Measurements from ENCODE around the gene ADGRE2. TPM values are rescaled to one million over a fixed set of nuclear protein-coding genes. Genes with fewer than 3 reads are reported as not detected.
"Not testable (repeated sequence)": the region's sequence is repeated elsewhere in the genome, so short reads cannot be mapped to it uniquely, and the experiment has no call there.

ADGRE2 gene
- total RNA-seq, 1 donor from 2014 or later, result not detected

- DNase-seq (ENCODE audit: low spot score in 2 of 2, unreplicated experiment in 2 of 2), result no peak
- Mint-ChIP-seq H3K27me3 (ENCODE audit: low read depth) (no peaks in the 10 kb centered on the region), H3K27ac (no peak overlapping the region), H3K9me3 (peaks cover 58% of the 10 kb centered on the region), H3K4me3 (no peak overlapping the region), H3K36me3 (no peaks in the 10 kb centered on the region), H3K4me1 (no peaks in the 10 kb centered on the region)
- TF ChIP-seq CTCF (IDR thresholded peaks at IDR 0.05; ENCODE audit: unreplicated experiment), result no peak
Measured at GRCh38 chr19:14809272-14810057, 31.1 kb upstream of the ADGRE2 start.

GRCh38 chr19:14804765-14805164 is 26.4 kb upstream of the ADGRE2 start:
- H3K36me3 Mint-ChIP-seq, result no peaks in the 10 kb centered on the region
- no peak for TF ChIP-seq CTCF (IDR thresholded peaks at IDR 0.05; ENCODE audit: unreplicated experiment)
- H3K4me3 Mint-ChIP-seq, result no peak overlapping the region
- no peak for DNase-seq (ENCODE audit: low spot score in 2 of 2, unreplicated experiment in 2 of 2)
- H3K27ac Mint-ChIP-seq, result no peak overlapping the region
- peaks cover 59% of the 10 kb centered on the region for H3K9me3 Mint-ChIP-seq
- H3K4me1 Mint-ChIP-seq, result no peaks in the 10 kb centered on the region
- H3K27me3 Mint-ChIP-seq (ENCODE audit: low read depth), result no peaks in the 10 kb centered on the region

- no peaks in the 10 kb centered on the region for H3K36me3 Mint-ChIP-seq
- H3K27me3 Mint-ChIP-seq (ENCODE audit: low read depth), result no peaks in the 10 kb centered on the region
- H3K9me3 Mint-ChIP-seq, result peaks cover 63% of the 10 kb centered on the region
- no peak overlapping the region for H3K4me3 Mint-ChIP-seq
- no peaks in the 10 kb centered on the region for H3K4me1 Mint-ChIP-seq
- DNase-seq (ENCODE audit: low spot score in 2 of 2, unreplicated experiment in 2 of 2), result no peak
- H3K27ac Mint-ChIP-seq, result no peak overlapping the region
- TF ChIP-seq CTCF (IDR thresholded peaks at IDR 0.05; ENCODE audit: unreplicated experiment), result no peak
Measured at GRCh38 chr19:14798760-14799159, 20.4 kb upstream of the ADGRE2 start.

- H3K4me3 Mint-ChIP-seq, result no peak overlapping the region
- TF ChIP-seq CTCF (IDR thresholded peaks at IDR 0.05; ENCODE audit: unreplicated experiment), result no peak
- H3K9me3 Mint-ChIP-seq, result peaks cover 75% of the 10 kb centered on the region
- no peaks in the 10 kb centered on the region for H3K27me3 Mint-ChIP-seq (ENCODE audit: low read depth)
- no peaks in the 10 kb centered on the region for H3K4me1 Mint-ChIP-seq
- no peaks in the 10 kb centered on the region for H3K36me3 Mint-ChIP-seq
- H3K27ac Mint-ChIP-seq, result no peak overlapping the region
- DNase-seq (ENCODE audit: low spot score in 2 of 2, unreplicated experiment in 2 of 2), result no peak
Measured at GRCh38 chr19:14796021-14796420, 17.7 kb upstream of the ADGRE2 start.

GRCh38 chr19:14795078-14795721 is 16.8 kb upstream of the ADGRE2 start:
- H3K27me3 Mint-ChIP-seq (ENCODE audit: low read depth), result no peaks in the 10 kb centered on the region
- H3K36me3 Mint-ChIP-seq, result no peaks in the 10 kb centered on the region
- H3K4me3 Mint-ChIP-seq, result no peak overlapping the region
- H3K27ac Mint-ChIP-seq, result no peak overlapping the region
- H3K4me1 Mint-ChIP-seq, result no peaks in the 10 kb centered on the region
- no peak for DNase-seq (ENCODE audit: low spot score in 2 of 2, unreplicated experiment in 2 of 2)
- H3K9me3 Mint-ChIP-seq, result peaks cover 70% of the 10 kb centered on the region
- no peak for TF ChIP-seq CTCF (IDR thresholded peaks at IDR 0.05; ENCODE audit: unreplicated experiment)

GRCh38 chr19:14792250-14792649 is 13.9 kb upstream of the ADGRE2 start:
- not testable (repeated sequence) for DNase-seq (ENCODE audit: low spot score in 2 of 2, unreplicated experiment in 2 of 2); H3K4me3 Mint-ChIP-seq; H3K27me3 Mint-ChIP-seq (ENCODE audit: low read depth); H3K27ac Mint-ChIP-seq; H3K36me3 Mint-ChIP-seq; H3K4me1 Mint-ChIP-seq
- peaks cover 58% of the 10 kb centered on the region for H3K9me3 Mint-ChIP-seq
